ENCODE results near the gene KLF6.
A peak's percentile ranks its signal among the peaks of the same experiment; 100 is the strongest.

DNA sequence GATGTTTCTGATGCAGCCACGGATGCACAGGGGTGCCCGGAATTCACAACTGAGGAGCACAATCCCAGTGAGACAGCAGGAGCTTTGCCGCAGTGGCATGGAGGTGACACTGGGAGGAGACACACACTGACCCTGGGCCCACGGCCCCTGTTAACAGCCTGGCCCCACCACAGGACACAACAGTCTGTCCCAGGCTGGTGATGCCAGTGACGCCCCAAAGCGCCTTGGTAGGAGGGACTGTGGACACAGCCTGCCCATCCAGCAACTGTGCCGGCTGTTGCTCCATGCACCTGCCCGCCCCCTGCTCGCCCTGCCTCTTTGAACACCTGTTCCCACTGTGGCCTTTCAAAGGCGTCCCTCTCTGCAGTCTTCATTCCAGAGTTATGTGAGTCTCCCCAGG lies 49.8 kb downstream of the KLF6 start:
- TF ChIP-seq, protein P1, sequence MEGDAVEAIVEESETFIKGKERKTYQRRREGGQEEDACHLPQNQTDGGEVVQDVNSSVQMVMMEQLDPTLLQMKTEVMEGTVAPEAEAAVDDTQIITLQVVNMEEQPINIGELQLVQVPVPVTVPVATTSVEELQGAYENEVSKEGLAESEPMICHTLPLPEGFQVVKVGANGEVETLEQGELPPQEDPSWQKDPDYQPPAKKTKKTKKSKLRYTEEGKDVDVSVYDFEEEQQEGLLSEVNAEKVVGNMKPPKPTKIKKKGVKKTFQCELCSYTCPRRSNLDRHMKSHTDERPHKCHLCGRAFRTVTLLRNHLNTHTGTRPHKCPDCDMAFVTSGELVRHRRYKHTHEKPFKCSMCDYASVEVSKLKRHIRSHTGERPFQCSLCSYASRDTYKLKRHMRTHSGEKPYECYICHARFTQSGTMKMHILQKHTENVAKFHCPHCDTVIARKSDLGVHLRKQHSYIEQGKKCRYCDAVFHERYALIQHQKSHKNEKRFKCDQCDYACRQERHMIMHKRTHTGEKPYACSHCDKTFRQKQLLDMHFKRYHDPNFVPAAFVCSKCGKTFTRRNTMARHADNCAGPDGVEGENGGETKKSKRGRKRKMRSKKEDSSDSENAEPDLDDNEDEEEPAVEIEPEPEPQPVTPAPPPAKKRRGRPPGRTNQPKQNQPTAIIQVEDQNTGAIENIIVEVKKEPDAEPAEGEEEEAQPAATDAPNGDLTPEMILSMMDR (IDR thresholded peaks at IDR 0.05) = peak in 6 of 12 donors; percentile 8 to 47 (median 25)
- TF ChIP-seq POLR2A (IDR thresholded peaks at IDR 0.05) = no peak

All from heart left ventricle (tissue), 13 donors.